Naive B cell (primary cell): ENCODE data around the gene SLC45A1. TPM values are rescaled to one million over a fixed set of nuclear protein-coding genes. Genes with fewer than 3 reads are reported as not detected.
A peak's percentile ranks its signal among the peaks of the same experiment; 100 is the strongest.

Experiments
- ATAC-seq, 2 donors: fragments of 150-1000 bp; cut with Tn5 transposase; 2 replicates each; pipeline ENCODE4 v1.10.0; 2021; ENCODE audit warnings: low read depth in 2 of 2, mild to moderate bottlenecking in 2 of 2, moderate library complexity in 2 of 2
- DNase-seq: peaks from one replicate; pipeline ENCODE4 v3.0.0; 2022
- H3K27ac Mint-ChIP-seq, 6 donors: one replicate each; pipeline ENCODE4 v1.8.0; 2020 to 2022; ENCODE audit warnings: mild to moderate bottlenecking in 6 of 6, mixed read lengths in 6 of 6, moderate library complexity in 5 of 6, inconsistent platforms in 2 of 6
- H3K27me3 Mint-ChIP-seq, 3 donors: one replicate each; pipeline ENCODE4 v1.8.0; 2021 to 2022; ENCODE audit warnings: mixed read lengths in 3 of 3, mild to moderate bottlenecking in 1 of 3
- H3K36me3 Mint-ChIP-seq, 2 donors: one replicate each; pipeline ENCODE4 v1.8.0; 2020 to 2022; ENCODE audit warnings: mixed read lengths in 2 of 2, inconsistent platforms in 1 of 2, mild to moderate bottlenecking in 1 of 2
- H3K4me1 Mint-ChIP-seq, 3 donors: one replicate each; pipeline ENCODE4 v1.8.0; 2020 to 2022; ENCODE audit warnings: mixed read lengths in 3 of 3, inconsistent platforms in 1 of 3, mild to moderate bottlenecking in 1 of 3, moderate library complexity in 1 of 3
- H3K4me3 Mint-ChIP-seq, 8 donors: one replicate each; pipeline ENCODE4 v1.8.0; 2020 to 2022; ENCODE audit warnings: mild to moderate bottlenecking in 8 of 8, mixed read lengths in 8 of 8, moderate library complexity in 8 of 8, inconsistent platforms in 2 of 8
- H3K9me3 Mint-ChIP-seq, 7 donors: one replicate each; pipeline ENCODE4 v1.8.0; 2020 to 2022; ENCODE audit warnings: mixed read lengths in 7 of 7, mild to moderate bottlenecking in 5 of 7, inconsistent platforms in 2 of 7, moderate library complexity in 1 of 7
- polyA plus RNA-seq, 6 donors: library from polyadenylated mRNA; unstranded; fragments of 300-500 nt; fragmentation: Illumina TruSeq; gene quantifications; one replicate each; pipeline ENCODE4 v1.2.3, GENCODE V29; 2021; ENCODE audit warnings: low read depth in 6 of 6

The SLC45A1 gene
- polyA plus RNA-seq, 6 donors from 2014 or later: 0.09 to 0.26 (median 0.24) TPM; not detected in 3

- Mint-ChIP-seq H3K27ac (peak overlapping the region in 1 of 6 donors; percentile 86), H3K36me3 (peaks cover 6 to 16% of the 10 kb centered on the region in 2 donors), H3K4me3 (no peak overlapping the region), H3K27me3 (no peaks in the 10 kb centered on the region), H3K4me1 (peaks cover 2 to 5% (median 5%) of the 10 kb centered on the region in 3 donors), H3K9me3 (no peaks in the 10 kb centered on the region)
- DNase-seq (no peak), ATAC-seq (no peak)
Observed at GRCh38 chr1:8355439-8356255, 37.7 kb downstream of the SLC45A1 start.

- ATAC-seq (no peak), DNase-seq (no peak)
- Mint-ChIP-seq H3K9me3 (no peaks in the 10 kb centered on the region), H3K4me1 (peaks cover 2 to 5% (median 5%) of the 10 kb centered on the region in 3 donors), H3K27me3 (no peaks in the 10 kb centered on the region), H3K27ac (peak overlapping the region in 4 of 6 donors; percentile 16 to 90 (median 83)), H3K4me3 (peak overlapping the region in 2 of 8 donors; percentile 28 to 47), H3K36me3 (peaks cover 6 to 16% of the 10 kb centered on the region in 2 donors)
Observed at GRCh38 chr1:8356256-8357209, 38.6 kb downstream of the SLC45A1 start.

- DNase-seq (no peak), ATAC-seq (no peak)
- Mint-ChIP-seq H3K4me1 (peaks cover 2 to 5% (median 5%) of the 10 kb centered on the region in 3 donors), H3K4me3 (no peak overlapping the region), H3K9me3 (no peaks in the 10 kb centered on the region), H3K27ac (peak overlapping the region in 4 of 6 donors; percentile 19 to 90 (median 83)), H3K36me3 (peaks cover 6 to 23% of the 10 kb centered on the region in 2 donors), H3K27me3 (no peaks in the 10 kb centered on the region)
Observed at GRCh38 chr1:8357329-8358101, 39.6 kb downstream of the SLC45A1 start.

- ATAC-seq: no peak
- Mint-ChIP-seq H3K27me3 (no peaks in the 10 kb centered on the region), H3K9me3 (no peaks in the 10 kb centered on the region), H3K4me3 (no peak overlapping the region), H3K36me3 (peaks cover 6 to 27% of the 10 kb centered on the region in 2 donors), H3K27ac (peak overlapping the region in 3 of 6 donors; percentile 56 to 89 (median 86)), H3K4me1 (peaks cover 2 to 5% (median 5%) of the 10 kb centered on the region in 3 donors)
- DNase-seq: no peak
Observed at GRCh38 chr1:8358241-8358896, 40.5 kb downstream of the SLC45A1 start.

- Mint-ChIP-seq H3K4me3 (no peak overlapping the region), H3K27ac (peak overlapping the region in 1 of 6 donors; percentile 86), H3K27me3 (no peaks in the 10 kb centered on the region), H3K36me3 (peaks cover 6 to 27% of the 10 kb centered on the region in 2 donors), H3K4me1 (peaks cover 2 to 5% (median 5%) of the 10 kb centered on the region in 3 donors), H3K9me3 (no peaks in the 10 kb centered on the region)
- no peak for ATAC-seq
- no peak for DNase-seq
Observed at GRCh38 chr1:8358897-8359616, 41.1 kb downstream of the SLC45A1 start.

GRCh38 chr1:8359617-8360481 lies 41.9 kb downstream of the SLC45A1 start:
- no peak overlapping the region for H3K4me3 Mint-ChIP-seq
- peak overlapping the region in 2 of 6 donors; percentile 47 to 56 for H3K27ac Mint-ChIP-seq
- ATAC-seq: no peak
- H3K27me3 Mint-ChIP-seq: no peaks in the 10 kb centered on the region
- DNase-seq: no peak
- peaks cover 6 to 27% of the 10 kb centered on the region in 2 donors for H3K36me3 Mint-ChIP-seq
- H3K9me3 Mint-ChIP-seq: no peaks in the 10 kb centered on the region
- H3K4me1 Mint-ChIP-seq: peaks cover 2 to 5% (median 5%) of the 10 kb centered on the region in 3 donors

GRCh38 chr1:8360493-8361197 lies 42.7 kb downstream of the SLC45A1 start:
- Mint-ChIP-seq H3K9me3 (no peaks in the 10 kb centered on the region), H3K27me3 (no peaks in the 10 kb centered on the region), H3K36me3 (peaks cover 6 to 27% of the 10 kb centered on the region in 2 donors), H3K4me3 (no peak overlapping the region), H3K4me1 (peaks cover 4 to 6% (median 5%) of the 10 kb centered on the region in 3 donors), H3K27ac (no peak overlapping the region)
- DNase-seq (no peak), ATAC-seq (no peak)

- Mint-ChIP-seq H3K4me1 (peaks cover 6 to 13% (median 11%) of the 10 kb centered on the region in 3 donors), H3K27me3 (no peaks in the 10 kb centered on the region), H3K36me3 (peaks cover 6 to 27% of the 10 kb centered on the region in 2 donors), H3K4me3 (no peak overlapping the region), H3K9me3 (no peaks in the 10 kb centered on the region), H3K27ac (no peak overlapping the region)
- ATAC-seq (no peak), DNase-seq (no peak)
Observed at GRCh38 chr1:8361198-8361849, 43.4 kb downstream of the SLC45A1 start.

GRCh38 chr1:8362701-8363101 lies 44.8 kb downstream of the SLC45A1 start:
- peak overlapping the region in 1 of 8 donors; percentile 9 for H3K4me3 Mint-ChIP-seq
- no peaks in the 10 kb centered on the region for H3K27me3 Mint-ChIP-seq
- H3K9me3 Mint-ChIP-seq: no peaks in the 10 kb centered on the region
- H3K27ac Mint-ChIP-seq: peak overlapping the region in 1 of 6 donors; percentile 62
- ATAC-seq (no peak), DNase-seq (no peak)
- peaks cover 8 to 27% (median 25%) of the 10 kb centered on the region in 3 donors for H3K4me1 Mint-ChIP-seq
- H3K36me3 Mint-ChIP-seq: peaks cover 4 to 17% of the 10 kb centered on the region in 2 donors

GRCh38 chr1:8363186-8363766 lies 45.4 kb downstream of the SLC45A1 start:
- Mint-ChIP-seq H3K4me3 (no peak overlapping the region), H3K4me1 (peaks cover 8 to 28% (median 24%) of the 10 kb centered on the region in 3 donors), H3K9me3 (no peaks in the 10 kb centered on the region), H3K36me3 (peaks cover 4 to 11% of the 10 kb centered on the region in 2 donors), H3K27me3 (no peaks in the 10 kb centered on the region), H3K27ac (peak overlapping the region in 1 of 6 donors; percentile 89)
- no peak for DNase-seq
- ATAC-seq: no peak
